Stimulated activated CD8-positive, alpha-beta memory T cell treated with anti-CD3 and anti-CD28 coated beads, Interleukin-4, amount 100 ng/mL, for 4 hours (primary cell): Measurements from ENCODE around the gene TMEM259.

Source experiments
- DNase-seq, 2 donors: peaks; one replicate each; pipeline ENCODE4 v3.0.0-alpha.2; 2020; ENCODE audit warnings: low read depth in 2 of 2, low spot score in 1 of 2

The TMEM259 gene

GRCh38 chr19:1020868-1021425 is at the start of gene TMEM259:
TSS of gene TMEM259 (minus strand) at chr19:1021123. CDS start at chr19:1020996, 127 bp downstream.
- peak; percentile 93 to 97 for DNase-seq

DNA sequence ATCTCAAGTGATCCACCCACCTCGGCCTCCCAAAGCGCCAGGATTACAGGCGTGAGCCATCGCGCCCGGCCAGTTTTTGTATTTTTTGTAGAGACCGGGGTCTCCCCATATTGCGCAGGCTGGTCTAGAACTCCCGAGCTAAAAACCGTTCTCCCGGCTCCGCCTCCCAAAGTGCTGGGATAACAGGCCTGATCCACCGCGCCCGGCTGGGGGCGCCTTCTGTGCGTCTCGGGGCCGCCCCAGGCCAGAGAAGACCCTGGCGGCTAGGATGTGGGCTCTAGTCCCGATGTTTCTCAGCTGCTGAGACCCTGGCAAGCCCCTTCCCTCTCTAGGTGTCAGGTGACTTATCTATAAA is 49.6 kb upstream of the TMEM259 start:
- no peak for DNase-seq

- no peak for DNase-seq
Measured at GRCh38 chr19:1069009-1069779, 48.3 kb upstream of the TMEM259 start.

- no peak for DNase-seq
Measured at GRCh38 chr19:1068009-1069001, 47.4 kb upstream of the TMEM259 start.

- peak in 1 of 2 donors; percentile 54 for DNase-seq
Measured at GRCh38 chr19:1067341-1067957, 46.5 kb upstream of the TMEM259 start.

DNA sequence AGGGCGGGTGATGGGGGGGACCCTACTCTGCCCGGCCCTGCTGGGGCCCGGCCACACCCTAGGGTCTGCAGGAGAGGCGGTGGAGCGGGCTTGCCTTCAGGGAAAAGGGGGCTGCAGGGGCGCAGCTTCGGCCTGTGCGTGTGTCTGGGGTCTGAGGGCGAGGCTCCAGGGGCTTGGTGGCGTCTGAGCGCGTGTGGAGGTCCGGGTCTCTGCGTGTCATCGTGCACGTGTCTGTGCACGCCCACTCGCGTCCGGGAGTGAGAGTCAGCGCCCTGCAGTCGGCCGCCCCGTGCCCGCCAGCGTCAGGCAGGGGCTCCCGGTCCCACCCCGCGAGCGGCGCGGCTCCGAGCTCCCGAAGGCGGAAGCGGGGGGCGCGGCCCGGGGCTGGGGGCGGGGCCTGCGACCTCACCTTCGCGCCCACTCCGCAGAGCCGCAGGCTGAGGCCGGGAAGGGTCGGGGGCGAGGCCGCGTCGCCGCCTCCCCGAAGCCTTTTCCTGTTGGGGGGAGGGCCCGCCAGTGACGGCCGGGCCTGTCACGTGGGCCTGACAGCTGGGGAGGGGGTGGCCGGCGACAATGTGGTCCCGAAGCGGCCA is 45.9 kb upstream of the TMEM259 start, which contains the start of gene ARHGAP45:
Gene ARHGAP45, plus strand, starts transcription at position 420 of the 593 bp plus-strand sequence. CDS start 239 bp downstream, outside the sequence.
- DNase-seq, result peak; percentile 54 to 74

DNA sequence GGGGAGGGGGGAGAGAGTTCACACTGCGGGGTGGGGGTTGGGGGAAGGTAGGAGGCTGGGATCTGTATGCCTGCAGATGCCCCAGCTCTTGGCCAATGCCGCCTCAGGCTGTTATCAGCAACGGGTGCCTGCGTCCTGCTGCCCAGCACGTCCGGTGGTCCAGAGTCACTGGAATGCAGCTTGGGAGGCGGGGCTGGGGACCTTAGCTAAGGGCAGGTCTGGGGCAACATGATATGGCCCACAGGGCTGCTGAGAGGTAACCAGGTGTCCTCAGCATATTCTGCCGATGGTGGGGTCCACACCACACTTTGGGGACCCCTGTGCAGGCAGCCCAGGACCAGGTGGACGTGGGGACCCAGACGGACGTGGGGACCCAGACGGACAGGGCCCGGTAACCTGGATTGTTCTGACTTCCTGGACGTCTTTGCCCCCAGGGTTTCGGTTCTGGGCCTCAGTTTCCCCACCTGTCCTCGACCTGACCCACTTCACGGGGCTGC is 45.4 kb upstream of the TMEM259 start:
- DNase-seq, result no peak

GRCh38 chr19:1065606-1066109 is 44.7 kb upstream of the TMEM259 start:
- no peak for DNase-seq

- DNase-seq, result no peak
Measured at GRCh38 chr19:1064661-1065605, 44.0 kb upstream of the TMEM259 start.

- no peak for DNase-seq
Measured at GRCh38 chr19:1063909-1064660, 43.2 kb upstream of the TMEM259 start.

DNA sequence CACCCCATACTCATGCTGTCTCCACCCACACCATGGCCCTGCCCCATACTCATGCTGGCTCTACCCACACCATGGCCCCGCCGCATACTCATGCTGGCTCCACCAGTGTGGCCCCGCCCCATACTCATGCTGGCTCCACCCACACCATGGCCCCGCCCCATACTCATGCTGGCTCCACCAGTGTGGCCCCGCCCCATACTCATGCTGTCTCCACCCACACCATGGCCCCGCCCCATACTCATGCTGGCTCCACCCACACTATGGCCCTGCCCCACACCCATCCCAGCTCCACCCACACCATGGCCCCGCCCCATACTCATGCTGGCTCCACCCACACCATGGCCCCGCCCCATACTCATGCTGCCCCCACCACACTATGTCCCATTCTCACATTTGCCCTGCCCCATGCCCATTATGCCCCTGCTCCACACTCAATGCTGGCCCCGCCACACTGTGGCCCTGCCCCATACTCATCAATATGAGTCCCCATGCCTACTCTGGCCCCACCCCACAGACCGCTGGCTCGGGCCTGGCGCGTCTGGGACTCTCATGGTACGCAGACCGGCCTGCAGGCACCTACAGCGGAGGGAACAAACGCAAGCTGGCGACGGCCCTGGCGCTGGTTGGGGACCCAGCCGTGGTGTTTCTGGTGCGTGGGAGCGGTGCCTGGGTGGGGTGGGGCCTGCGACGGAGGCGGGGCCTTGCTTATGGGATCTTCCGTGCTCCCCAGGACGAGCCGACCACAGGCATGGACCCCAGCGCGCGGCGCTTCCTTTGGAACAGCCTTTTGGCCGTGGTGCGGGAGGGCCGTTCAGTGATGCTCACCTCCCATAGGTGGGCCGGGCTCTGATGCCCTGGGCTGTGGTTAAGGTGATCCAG is 42.3 kb upstream of the TMEM259 start:
- no peak for DNase-seq

DNA sequence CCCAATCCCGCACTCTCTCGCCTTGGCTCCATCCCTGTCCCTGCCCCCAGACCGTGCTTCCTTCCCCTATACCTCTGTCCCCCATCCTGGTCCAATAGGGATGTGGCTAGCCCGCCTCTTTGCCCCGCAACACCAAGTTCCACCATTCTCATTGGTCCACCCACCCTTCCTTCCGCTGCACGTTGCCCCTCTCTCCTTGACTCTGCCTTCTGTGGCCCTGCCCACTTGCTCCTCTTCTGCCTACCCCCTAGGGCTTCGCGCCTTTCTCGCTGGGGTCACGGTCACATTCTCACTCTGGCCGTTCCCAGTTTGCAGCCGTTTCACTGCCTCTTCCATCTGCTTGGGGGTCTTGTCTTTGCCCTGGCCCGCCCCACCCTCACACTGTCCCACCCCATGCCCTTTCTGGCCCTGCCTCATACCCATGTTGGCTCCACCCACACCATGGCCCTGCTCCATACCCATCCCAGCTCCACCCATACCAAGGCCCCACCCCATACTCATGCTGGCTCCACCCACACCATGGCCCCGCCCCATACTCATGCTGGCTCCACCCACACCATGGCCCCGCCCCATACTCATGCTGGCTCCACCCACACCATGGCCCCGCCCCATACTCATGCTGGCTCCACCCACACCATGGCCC is 41.6 kb upstream of the TMEM259 start:
- DNase-seq, result no peak

- no peak for DNase-seq
Measured at GRCh38 chr19:1061987-1062386, 41.1 kb upstream of the TMEM259 start.

DNA sequence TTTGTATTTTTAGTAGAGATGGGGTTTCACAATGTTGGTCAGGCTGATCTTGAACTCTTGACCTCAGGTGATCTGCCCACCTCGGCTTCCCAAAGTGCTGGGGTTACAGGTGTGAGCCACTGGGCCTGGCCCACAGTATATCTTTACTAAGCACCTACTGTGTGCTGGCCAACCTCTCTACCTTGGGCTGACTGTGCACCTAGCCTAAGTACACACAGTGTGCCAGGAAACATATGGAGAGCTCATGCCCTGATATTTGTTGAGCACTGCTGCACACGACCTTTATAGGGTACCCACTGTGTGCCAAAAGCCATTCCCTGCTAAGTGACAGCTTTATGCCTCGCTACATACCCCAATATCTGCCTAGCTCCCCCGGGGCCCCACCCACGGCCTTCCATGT is 39.8 kb upstream of the TMEM259 start:
- no peak for DNase-seq

DNA sequence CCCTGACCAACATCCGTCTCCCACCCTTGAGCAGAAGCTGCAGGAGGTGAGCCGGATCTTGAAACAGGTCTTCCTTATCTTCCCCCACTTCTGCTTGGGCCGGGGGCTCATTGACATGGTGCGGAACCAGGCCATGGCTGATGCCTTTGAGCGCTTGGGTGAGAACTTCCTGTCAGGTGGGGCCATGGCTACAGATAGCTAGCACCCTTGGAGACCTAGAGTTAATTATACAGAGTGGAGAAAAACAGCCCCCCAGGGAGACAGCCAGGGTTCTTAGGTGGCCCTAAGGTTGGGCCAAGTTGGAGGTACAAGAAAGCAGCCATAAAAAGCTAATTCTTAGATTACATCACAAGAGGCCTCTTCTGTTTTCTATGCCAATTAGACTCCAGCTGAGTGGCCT is 37.2 kb upstream of the TMEM259 start:
- DNase-seq, result no peak

DNA sequence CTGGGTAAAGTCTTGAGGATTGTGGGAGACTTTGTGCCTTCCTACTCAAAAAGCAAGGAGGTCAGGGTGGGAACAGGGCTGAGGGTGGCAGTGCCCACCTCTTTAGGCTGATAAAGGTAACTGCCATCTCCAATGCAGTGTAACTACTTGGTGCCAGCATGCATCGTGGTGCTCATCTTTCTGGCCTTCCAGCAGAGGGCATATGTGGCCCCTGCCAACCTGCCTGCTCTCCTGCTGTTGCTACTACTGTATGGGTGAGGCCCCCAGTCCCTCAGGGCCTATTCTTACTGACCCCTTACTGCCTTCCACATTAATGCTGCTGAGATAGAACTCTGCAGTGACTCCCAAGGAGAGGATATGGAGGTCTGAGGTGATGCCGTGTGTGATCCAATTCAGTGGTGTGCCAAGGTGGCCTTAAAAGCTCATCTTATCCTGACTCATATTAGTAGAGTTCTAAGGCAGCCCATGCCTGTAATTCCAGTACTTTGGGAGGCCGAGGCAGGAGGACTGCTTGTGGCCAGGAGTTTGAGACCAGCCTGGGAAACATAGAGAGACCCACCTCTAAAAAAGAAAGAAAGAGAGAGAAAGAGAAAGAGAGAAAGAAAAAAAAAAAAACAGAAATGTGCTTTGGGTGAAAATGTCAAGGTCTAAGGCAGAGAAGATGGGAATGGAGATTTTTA is 36.4 kb upstream of the TMEM259 start:
- no peak for DNase-seq
